ENCODE results near the gene TATDN3. TPM values are rescaled to one million over a fixed set of nuclear protein-coding genes. Genes with fewer than 3 reads are reported as not detected.
"Not testable (repeated sequence)": the region's sequence is repeated elsewhere in the genome, so short reads cannot be mapped to it uniquely, and the experiment has no call there.

TATDN3 gene
- total and polyA plus RNA-seq, 8 donors, result 7.7 to 10.4 (median 8.8) TPM

DNA sequence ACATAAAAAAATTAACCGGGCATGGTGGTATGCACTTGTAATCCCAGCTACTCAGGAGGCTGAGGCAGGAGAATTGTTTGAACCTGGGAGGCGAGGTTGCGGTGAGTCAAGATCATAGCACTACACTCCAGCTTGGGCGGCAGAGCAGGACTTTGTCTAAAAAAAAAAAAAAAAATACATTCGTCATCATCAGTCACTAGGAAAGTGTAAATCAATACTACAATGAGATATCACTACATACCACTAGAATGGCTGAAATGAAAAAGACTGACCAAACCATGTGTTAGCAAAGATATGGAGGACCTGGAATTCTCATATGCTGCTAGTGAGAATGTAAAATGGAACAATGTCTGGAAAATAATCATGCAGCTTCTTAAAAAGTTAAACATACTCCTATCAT, 46.5 kb downstream of the TATDN3 start:
- no peaks in the 10 kb centered on the region for H3K36me3 ChIP-seq
- TF ChIP-seq, protein P1, sequence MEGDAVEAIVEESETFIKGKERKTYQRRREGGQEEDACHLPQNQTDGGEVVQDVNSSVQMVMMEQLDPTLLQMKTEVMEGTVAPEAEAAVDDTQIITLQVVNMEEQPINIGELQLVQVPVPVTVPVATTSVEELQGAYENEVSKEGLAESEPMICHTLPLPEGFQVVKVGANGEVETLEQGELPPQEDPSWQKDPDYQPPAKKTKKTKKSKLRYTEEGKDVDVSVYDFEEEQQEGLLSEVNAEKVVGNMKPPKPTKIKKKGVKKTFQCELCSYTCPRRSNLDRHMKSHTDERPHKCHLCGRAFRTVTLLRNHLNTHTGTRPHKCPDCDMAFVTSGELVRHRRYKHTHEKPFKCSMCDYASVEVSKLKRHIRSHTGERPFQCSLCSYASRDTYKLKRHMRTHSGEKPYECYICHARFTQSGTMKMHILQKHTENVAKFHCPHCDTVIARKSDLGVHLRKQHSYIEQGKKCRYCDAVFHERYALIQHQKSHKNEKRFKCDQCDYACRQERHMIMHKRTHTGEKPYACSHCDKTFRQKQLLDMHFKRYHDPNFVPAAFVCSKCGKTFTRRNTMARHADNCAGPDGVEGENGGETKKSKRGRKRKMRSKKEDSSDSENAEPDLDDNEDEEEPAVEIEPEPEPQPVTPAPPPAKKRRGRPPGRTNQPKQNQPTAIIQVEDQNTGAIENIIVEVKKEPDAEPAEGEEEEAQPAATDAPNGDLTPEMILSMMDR (IDR thresholded peaks at IDR 0.05), result no peak
- no peaks in the 10 kb centered on the region for H3K27me3 ChIP-seq
- FAIRE-seq (no peak), DNase-seq (no peak), ATAC-seq (no peak)
- H3K4me1 ChIP-seq, result peaks cover 0 to 11% (median 4%) of the 10 kb centered on the region in 3 donors
- no peak overlapping the region for H3K27ac ChIP-seq
- intact Hi-C loops (cut with DNase I), result no loop called here
- no peaks in the 10 kb centered on the region for H3K9me3 ChIP-seq
- H3K4me3 ChIP-seq, result no peak overlapping the region
- WGBS, 2 donors, result 71 to 74% methylated on average over 5 of the region's 5 CpGs

DNA sequence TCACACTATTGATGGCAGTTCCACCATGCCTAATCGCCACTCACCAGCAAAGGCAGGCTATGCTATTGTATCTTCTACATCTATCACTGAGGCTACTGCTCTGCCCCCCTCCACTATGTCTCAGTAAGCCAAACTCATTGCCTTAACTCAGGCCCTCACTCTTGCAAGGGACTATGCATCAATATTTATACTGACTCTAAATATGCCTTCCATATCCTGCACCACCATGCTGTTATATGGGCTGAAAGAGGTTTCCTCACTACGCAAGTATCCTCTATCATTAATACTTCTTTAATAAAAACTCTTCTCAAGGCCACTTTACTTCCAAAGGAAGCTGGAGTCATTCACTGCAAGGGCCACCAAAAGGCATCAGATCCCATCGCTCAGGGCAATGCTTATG, 52.8 kb downstream of the TATDN3 start:
- H3K27me3 ChIP-seq; H3K4me1 ChIP-seq; intact Hi-C loops (cut with DNase I); FAIRE-seq; H3K27ac ChIP-seq; DNase-seq; H3K4me3 ChIP-seq; H3K9me3 ChIP-seq; ATAC-seq; H3K36me3 ChIP-seq: not testable (repeated sequence)
- WGBS, 2 donors, result 82 to 89% methylated on average over 3 of the region's 3 CpGs

DNA sequence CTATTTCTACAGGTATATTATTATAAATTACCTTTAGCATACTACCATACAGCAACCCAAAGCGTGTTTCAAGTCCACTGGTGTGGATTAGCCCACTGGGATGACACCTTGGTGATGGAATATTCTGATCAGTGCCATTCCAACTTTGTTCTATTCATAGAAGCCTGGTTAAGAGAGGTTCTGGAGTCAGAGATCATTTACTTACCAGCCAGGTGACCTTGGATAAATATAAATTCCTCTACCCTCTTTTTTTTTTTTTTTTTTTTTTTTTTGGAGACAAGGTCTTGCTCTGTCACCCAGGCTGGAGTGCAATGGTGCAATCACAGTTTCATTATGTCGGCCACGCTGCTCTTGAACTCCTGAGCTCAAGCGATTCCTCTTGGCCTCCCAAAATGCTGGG, 55.9 kb downstream of the TATDN3 start, which contains the start of gene SPATA45:
Gene SPATA45 (minus strand): TSS at position 101 of the 400 bp plus-strand sequence. CDS start 11,500 bp downstream, outside the sequence.
- no peak for DNase-seq
- H3K27ac ChIP-seq, result no peak within 1 kb of the TSS
- WGBS, 2 donors, result 89 to 94% methylated on average over 4 of the region's 4 CpGs
- FAIRE-seq, result no peak
- no peaks in the 10 kb centered on the region for H3K36me3 ChIP-seq
- H3K4me3 ChIP-seq, result no peak within 1 kb of the TSS
- TF ChIP-seq, protein P1 (IDR thresholded peaks at IDR 0.05), result no peak
- no peaks in the 10 kb centered on the region for H3K27me3 ChIP-seq
- ATAC-seq, result no peak
- intact Hi-C loops (cut with DNase I), result no loop called here
- H3K9me3 ChIP-seq, result no peaks in the 10 kb centered on the region
- H3K4me1 ChIP-seq, result no peaks in the 10 kb centered on the region

DNA sequence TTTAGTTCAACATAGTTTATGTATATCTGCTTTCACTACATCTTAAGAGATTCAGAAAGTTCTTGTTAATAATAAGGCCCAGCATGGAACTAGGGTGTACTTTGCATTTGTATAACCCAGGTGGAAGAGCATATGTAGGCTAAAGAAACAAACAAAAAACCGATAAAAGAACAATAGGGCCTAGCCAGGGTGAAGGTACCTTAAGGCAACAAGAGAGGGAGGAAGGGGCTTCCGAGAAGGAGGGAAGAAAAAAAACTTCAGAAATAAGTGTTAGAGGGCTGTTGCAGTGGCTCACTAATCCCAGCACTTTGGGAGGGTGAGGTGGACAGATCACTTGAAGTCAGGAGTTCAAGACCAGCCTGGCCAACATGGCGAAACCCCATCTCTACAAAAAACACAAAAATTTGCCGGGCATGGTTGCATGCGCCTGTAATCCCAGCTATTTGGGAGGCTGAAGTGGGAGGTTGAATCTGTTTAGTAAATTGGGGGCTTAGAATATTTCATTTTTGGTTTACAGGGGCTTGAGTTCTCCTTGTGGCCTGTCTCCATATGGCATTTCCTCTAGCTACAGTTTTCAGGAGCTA, 60.5 kb downstream of the TATDN3 start:
- FAIRE-seq (no peak), ATAC-seq (no peak), DNase-seq (no peak)
- Histone ChIP-seq H3K36me3 (no peaks in the 10 kb centered on the region), H3K9me3 (no peaks in the 10 kb centered on the region), H3K4me3 (no peak overlapping the region), H3K4me1 (peaks cover 0 to 4% (median 1%) of the 10 kb centered on the region in 3 donors), H3K27ac (no peak overlapping the region), H3K27me3 (no peaks in the 10 kb centered on the region)
- intact Hi-C loops (cut with DNase I), result no loop called here
- WGBS, 2 donors, result 83 to 94% methylated on average over 5 of the region's 5 CpGs
- TF ChIP-seq, protein P1 (IDR thresholded peaks at IDR 0.05), result no peak

DNA sequence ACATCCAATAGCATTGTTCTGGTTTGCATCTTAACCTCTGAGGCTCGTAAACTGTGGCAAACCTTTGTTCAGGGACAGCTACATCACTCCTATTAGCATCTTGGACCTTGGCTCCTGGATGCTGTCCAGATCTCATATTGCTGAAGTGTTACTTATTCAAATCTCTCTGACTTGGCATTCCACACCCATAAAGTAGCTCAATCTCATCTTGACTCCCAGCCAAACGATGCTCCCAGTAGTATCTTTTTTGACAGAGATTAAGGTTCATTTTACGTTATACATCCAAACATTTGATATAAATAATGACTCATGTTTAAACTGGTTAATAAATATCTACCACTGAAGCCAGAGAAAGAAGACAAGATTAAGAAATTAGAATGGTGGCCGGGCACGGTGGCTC, 62.0 kb downstream of the TATDN3 start:
- H3K4me1 ChIP-seq, result peaks cover 0 to 5% (median 3%) of the 10 kb centered on the region in 3 donors
- WGBS, 2 donors, result 76 to 80% methylated on average over 5 of the region's 5 CpGs
- no peaks in the 10 kb centered on the region for H3K27me3 ChIP-seq
- H3K27ac ChIP-seq, result no peak overlapping the region
- no peak overlapping the region for H3K4me3 ChIP-seq
- intact Hi-C loops (cut with DNase I), result no loop called here
- DNase-seq, result no peak
- H3K9me3 ChIP-seq, result no peaks in the 10 kb centered on the region
- no peaks in the 10 kb centered on the region for H3K36me3 ChIP-seq
- FAIRE-seq, result no peak
- ATAC-seq, result no peak
- TF ChIP-seq, protein P1 (IDR thresholded peaks at IDR 0.05), result no peak

Measured in pancreas (tissue), 10 donors.